ENCODE data around the gene WDR7. TPM values are rescaled to one million over a fixed set of nuclear protein-coding genes. Genes with fewer than 3 reads are reported as not detected.

Gene WDR7
- total RNA-seq, 2 experiments from 2014 or later, result 28.8 to 30.5 TPM

- no peak for DNase-seq
- ChIA-PET POLR2A (no interaction called here), CTCF (interaction anchor here (1.0 kb wide), 1 partner anchor 18 kb away, joined by 4 read pairs; no protein-coding TSS in a partner anchor)
- Histone ChIP-seq H3K4me1 (ENCODE audit: insufficient read depth, low read length) (no peaks in the 10 kb centered on the region), H3K9me3 (ENCODE audit: control insufficient read depth in 1 of 2, insufficient read depth in 1 of 2, low read length in 2 of 2) (no peaks in the 10 kb centered on the region), H3K4me3 (ENCODE audit: low read length) (no peak overlapping the region), H3K27ac (ENCODE audit: low read depth in 1 of 2, low read length in 2 of 2) (no peak overlapping the region), H3K27me3 (ENCODE audit: control insufficient read depth in 1 of 2, insufficient read depth in 2 of 2, low read length in 2 of 2) (no peaks in the 10 kb centered on the region), H3K36me3 (ENCODE audit: insufficient read depth, low read length) (no peaks in the 10 kb centered on the region)
- Mint-ChIP-seq H3K27me3 (no peaks in the 10 kb centered on the region), H3K9me3 (no peaks in the 10 kb centered on the region), H3K27ac (no peak overlapping the region), H3K36me3 (ENCODE audit: low read depth) (peaks cover 19% of the 10 kb centered on the region), H3K4me1 (ENCODE audit: low read depth) (no peaks in the 10 kb centered on the region), H3K4me3 (no peak overlapping the region)
- intact Hi-C loops (cut with DNase I, micrococcal nuclease), result no loop called here
- TF ChIP-seq CTCF (IDR thresholded peaks at IDR 0.05), result no peak
- ATAC-seq (ENCODE audit: poor library complexity), result no peak
Observed at GRCh38 chr18:56919190-56919589, 268.0 kb downstream of the WDR7 start.

GRCh38 chr18:56921896-56922480 lies 270.8 kb downstream of the WDR7 start:
- no peaks in the 10 kb centered on the region for H3K27me3 Mint-ChIP-seq
- H3K4me3 Mint-ChIP-seq, result no peak overlapping the region
- no peak overlapping the region for H3K4me3 ChIP-seq (ENCODE audit: low read length)
- DNase-seq (no peak), ATAC-seq (ENCODE audit: poor library complexity) (no peak)
- intact Hi-C loops (cut with DNase I, micrococcal nuclease), result no loop called here
- POLR2A ChIA-PET, result no interaction called here
- no peak for TF ChIP-seq CTCF (IDR thresholded peaks at IDR 0.05)
- H3K9me3 ChIP-seq (ENCODE audit: control insufficient read depth in 1 of 2, insufficient read depth in 1 of 2, low read length in 2 of 2), result no peaks in the 10 kb centered on the region
- no peaks in the 10 kb centered on the region for H3K9me3 Mint-ChIP-seq
- H3K27me3 ChIP-seq (ENCODE audit: control insufficient read depth in 1 of 2, insufficient read depth in 2 of 2, low read length in 2 of 2), result no peaks in the 10 kb centered on the region
- peaks cover 38% of the 10 kb centered on the region for H3K36me3 Mint-ChIP-seq (ENCODE audit: low read depth)
- CTCF ChIA-PET, result no interaction called here
- H3K4me1 ChIP-seq (ENCODE audit: insufficient read depth, low read length), result no peaks in the 10 kb centered on the region
- peaks cover 6% of the 10 kb centered on the region for H3K36me3 ChIP-seq (ENCODE audit: insufficient read depth, low read length)
- no peak overlapping the region for H3K27ac ChIP-seq (ENCODE audit: low read depth in 1 of 2, low read length in 2 of 2)
- no peaks in the 10 kb centered on the region for H3K4me1 Mint-ChIP-seq (ENCODE audit: low read depth)
- no peak overlapping the region for H3K27ac Mint-ChIP-seq

GRCh38 chr18:56926734-56927133 lies 275.6 kb downstream of the WDR7 start:
- Histone ChIP-seq H3K4me3 (ENCODE audit: low read length) (no peak overlapping the region), H3K27me3 (ENCODE audit: control insufficient read depth in 1 of 2, insufficient read depth in 2 of 2, low read length in 2 of 2) (no peaks in the 10 kb centered on the region), H3K4me1 (ENCODE audit: insufficient read depth, low read length) (no peaks in the 10 kb centered on the region), H3K9me3 (ENCODE audit: control insufficient read depth in 1 of 2, insufficient read depth in 1 of 2, low read length in 2 of 2) (no peaks in the 10 kb centered on the region), H3K27ac (ENCODE audit: low read depth in 1 of 2, low read length in 2 of 2) (no peak overlapping the region), H3K36me3 (ENCODE audit: insufficient read depth, low read length) (peaks cover 6% of the 10 kb centered on the region)
- H3K4me3 Mint-ChIP-seq, result no peak overlapping the region
- no peak overlapping the region for H3K27ac Mint-ChIP-seq
- no peaks in the 10 kb centered on the region for H3K9me3 Mint-ChIP-seq
- CTCF ChIA-PET, result no interaction called here
- peaks cover 9% of the 10 kb centered on the region for H3K4me1 Mint-ChIP-seq (ENCODE audit: low read depth)
- no peak for TF ChIP-seq CTCF (IDR thresholded peaks at IDR 0.05)
- ATAC-seq (ENCODE audit: poor library complexity) (no peak), DNase-seq (no peak)
- POLR2A ChIA-PET, result no interaction called here
- no peaks in the 10 kb centered on the region for H3K27me3 Mint-ChIP-seq
- peaks cover 74% of the 10 kb centered on the region for H3K36me3 Mint-ChIP-seq (ENCODE audit: low read depth)
- intact Hi-C loops (cut with DNase I, micrococcal nuclease), result no loop called here
